Measurements from ENCODE around the gene NMU.
A peak's percentile ranks its signal among the peaks of the same experiment; 100 is the strongest.

Gene NMU

DNA sequence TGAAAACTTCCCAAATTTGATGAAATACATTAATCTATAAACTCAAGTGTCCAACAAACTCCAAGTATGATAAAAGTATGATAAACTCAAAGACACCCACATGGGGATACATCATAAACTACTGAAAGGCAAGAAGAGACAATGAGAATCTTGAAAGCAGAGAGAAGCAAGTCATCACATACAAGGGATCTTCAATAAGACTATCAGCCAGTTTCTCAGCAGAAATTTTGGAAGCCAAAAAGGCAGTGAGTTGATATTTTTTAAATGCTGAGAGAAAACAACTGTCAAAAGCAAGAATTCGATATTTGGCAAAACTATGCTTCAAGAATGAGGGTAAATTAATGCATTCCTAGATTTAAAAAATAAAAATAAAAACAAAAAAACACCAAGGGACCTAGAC is 60.6 kb downstream of the NMU start:
- TF ChIP-seq, protein P1, sequence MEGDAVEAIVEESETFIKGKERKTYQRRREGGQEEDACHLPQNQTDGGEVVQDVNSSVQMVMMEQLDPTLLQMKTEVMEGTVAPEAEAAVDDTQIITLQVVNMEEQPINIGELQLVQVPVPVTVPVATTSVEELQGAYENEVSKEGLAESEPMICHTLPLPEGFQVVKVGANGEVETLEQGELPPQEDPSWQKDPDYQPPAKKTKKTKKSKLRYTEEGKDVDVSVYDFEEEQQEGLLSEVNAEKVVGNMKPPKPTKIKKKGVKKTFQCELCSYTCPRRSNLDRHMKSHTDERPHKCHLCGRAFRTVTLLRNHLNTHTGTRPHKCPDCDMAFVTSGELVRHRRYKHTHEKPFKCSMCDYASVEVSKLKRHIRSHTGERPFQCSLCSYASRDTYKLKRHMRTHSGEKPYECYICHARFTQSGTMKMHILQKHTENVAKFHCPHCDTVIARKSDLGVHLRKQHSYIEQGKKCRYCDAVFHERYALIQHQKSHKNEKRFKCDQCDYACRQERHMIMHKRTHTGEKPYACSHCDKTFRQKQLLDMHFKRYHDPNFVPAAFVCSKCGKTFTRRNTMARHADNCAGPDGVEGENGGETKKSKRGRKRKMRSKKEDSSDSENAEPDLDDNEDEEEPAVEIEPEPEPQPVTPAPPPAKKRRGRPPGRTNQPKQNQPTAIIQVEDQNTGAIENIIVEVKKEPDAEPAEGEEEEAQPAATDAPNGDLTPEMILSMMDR (IDR thresholded peaks at IDR 0.05; ENCODE audit: borderline replicate concordance, control extremely low read depth, extremely low read depth, insufficient read depth, missing control alignments): no peak
- in situ Hi-C loops (cut with MboI; ENCODE audit: low sequenced_read_pairs, unreplicated experiment): no loop called here
- DNase-seq (ENCODE audit: low spot score): no peak

DNA sequence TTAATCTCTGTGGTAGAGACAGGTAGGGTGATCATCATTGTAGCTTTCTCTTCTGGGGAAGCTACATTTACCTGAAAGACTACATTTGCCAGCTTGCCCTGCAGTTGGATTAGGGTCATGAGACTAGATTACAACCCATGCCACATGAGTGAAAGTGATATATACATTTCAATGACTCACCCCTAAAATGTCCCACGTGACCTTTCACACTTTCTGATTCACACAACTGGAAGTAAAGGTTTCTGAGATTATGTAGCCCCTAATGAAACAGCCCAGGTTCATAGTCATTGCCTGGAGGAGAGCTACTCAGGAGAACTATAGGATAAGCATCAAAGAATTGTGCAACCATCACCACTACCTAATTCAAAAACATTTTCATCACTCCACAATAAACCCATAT is 61.8 kb downstream of the NMU start:
- in situ Hi-C loops (cut with MboI; ENCODE audit: low sequenced_read_pairs, unreplicated experiment): no loop called here
- TF ChIP-seq, protein P1 (IDR thresholded peaks at IDR 0.05; ENCODE audit: borderline replicate concordance, control extremely low read depth, extremely low read depth, insufficient read depth, missing control alignments): no peak
- no peak for DNase-seq (ENCODE audit: low spot score)

DNA sequence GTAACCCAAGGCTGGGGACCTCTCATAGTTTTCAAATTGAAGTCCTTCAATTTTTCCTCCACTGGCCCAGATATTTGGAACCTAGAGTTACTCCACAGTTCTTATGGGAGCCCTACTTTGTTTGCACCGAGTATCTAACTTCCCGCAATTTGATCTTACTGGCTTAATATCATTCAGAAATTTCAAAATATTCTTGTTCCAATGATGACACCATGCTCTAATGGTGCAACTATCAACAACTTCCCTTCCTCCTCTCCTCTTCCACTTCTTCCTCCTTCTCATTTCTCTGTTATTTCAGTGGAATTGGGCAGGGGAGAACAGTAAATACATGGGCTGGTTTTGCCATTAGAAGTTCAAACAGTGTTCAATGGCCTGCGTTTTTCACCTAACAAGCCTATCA is 64.3 kb downstream of the NMU start:
- in situ Hi-C loops (cut with MboI; ENCODE audit: low sequenced_read_pairs, unreplicated experiment): no loop called here
- no peak for DNase-seq (ENCODE audit: low spot score)
- TF ChIP-seq, protein P1 (IDR thresholded peaks at IDR 0.05; ENCODE audit: borderline replicate concordance, control extremely low read depth, extremely low read depth, insufficient read depth, missing control alignments): no peak

DNA sequence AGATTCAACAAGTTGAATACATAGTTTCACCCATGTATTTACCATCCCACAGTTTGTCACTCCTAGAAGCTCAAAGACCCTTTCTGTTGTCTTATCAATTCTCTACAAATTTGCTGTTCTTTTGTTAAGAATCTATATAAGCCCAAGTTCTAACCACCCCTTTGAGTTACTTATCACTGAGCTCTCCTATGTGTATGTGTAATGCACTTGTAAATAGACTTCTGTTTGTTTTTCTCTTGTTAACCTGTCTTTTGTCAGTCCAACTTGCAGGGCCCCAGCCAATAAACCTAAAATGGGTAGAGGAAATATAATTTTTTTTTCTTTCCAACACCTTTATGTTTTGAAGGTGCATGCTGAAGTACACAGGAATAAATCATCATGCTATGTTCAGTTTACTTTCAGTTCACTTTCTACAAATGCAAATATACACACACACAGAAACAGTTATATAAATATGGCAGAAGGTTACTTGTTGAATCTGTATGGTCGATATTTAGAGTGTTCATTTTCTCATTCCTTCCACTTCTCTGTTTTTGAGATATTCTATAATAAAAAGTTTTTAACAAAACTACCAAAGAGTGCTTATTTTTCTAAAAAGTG is 67.1 kb downstream of the NMU start:
- in situ Hi-C loops (cut with MboI; ENCODE audit: low sequenced_read_pairs, unreplicated experiment): no loop called here
- TF ChIP-seq, protein P1 (IDR thresholded peaks at IDR 0.05; ENCODE audit: borderline replicate concordance, control extremely low read depth, extremely low read depth, insufficient read depth, missing control alignments): no peak
- no peak for DNase-seq (ENCODE audit: low spot score)

DNA sequence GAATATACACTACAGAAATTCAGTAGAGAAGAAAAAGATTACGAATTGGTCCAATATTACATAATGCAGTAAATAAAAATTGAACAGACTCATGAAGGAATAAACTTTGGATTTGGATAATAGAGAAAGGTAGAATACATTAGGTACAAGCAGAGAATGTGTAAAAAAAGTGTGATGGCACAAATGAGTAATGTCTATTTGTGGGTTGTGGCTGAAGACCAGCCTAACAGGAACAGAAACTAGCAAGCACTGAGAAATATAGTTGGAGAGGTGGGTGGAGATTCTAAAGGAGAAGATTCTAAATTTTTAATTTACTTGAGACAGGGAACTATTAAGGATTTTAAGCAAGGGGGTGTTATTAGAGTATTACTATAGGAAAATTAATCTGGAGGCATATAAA is 74.2 kb downstream of the NMU start:
- TF ChIP-seq, protein P1 (IDR thresholded peaks at IDR 0.05; ENCODE audit: borderline replicate concordance, control extremely low read depth, extremely low read depth, insufficient read depth, missing control alignments): no peak
- peak; percentile 56 for DNase-seq (ENCODE audit: low spot score)
- in situ Hi-C loops (cut with MboI; ENCODE audit: low sequenced_read_pairs, unreplicated experiment): no loop called here

DNA sequence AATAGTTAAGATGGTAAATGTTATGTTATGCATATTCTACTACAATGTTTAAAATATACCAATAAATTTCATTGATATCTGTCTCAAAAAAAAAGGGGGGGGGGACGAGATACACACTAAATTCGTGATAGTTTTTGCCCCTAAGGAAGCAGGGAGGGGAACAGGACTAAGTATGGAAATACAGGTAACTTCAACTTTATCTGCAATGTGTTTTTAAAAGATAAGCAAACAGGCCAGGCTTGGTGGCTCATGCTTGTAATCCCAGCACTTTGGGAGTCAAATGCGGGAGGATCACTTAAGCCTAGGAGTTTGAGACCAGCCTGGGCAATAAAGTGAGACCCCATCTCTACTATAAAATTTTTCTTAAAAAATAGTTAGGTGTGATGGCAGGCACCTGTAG is 76.0 kb downstream of the NMU start:
- in situ Hi-C loops (cut with MboI; ENCODE audit: low sequenced_read_pairs, unreplicated experiment): no loop called here
- TF ChIP-seq, protein P1 (IDR thresholded peaks at IDR 0.05; ENCODE audit: borderline replicate concordance, control extremely low read depth, extremely low read depth, insufficient read depth, missing control alignments): no peak
- no peak for DNase-seq (ENCODE audit: low spot score)

Data from GM13976 (cell line).